Measurements from ENCODE around the gene IBTK. TPM values are rescaled to one million over a fixed set of nuclear protein-coding genes. Genes with fewer than 3 reads are reported as not detected.
A peak's percentile ranks its signal among the peaks of the same experiment; 100 is the strongest.
"Not testable (repeated sequence)": the region's sequence is repeated elsewhere in the genome, so short reads cannot be mapped to it uniquely, and the experiment has no call there.

Gene IBTK
- 10 to 100 TPM; 28.2 to 29.0 TPM for total RNA-seq
- 10 to 100 TPM; 14.9 to 19.7 (median 15.5) TPM for polyA plus RNA-seq
- total RNA-seq: 71.5 to 132 (median 105) reads per million in 6 experiments

- POLR2A ChIA-PET: interaction anchor here (1.0 kb wide), 1 partner anchor 818 kb away, joined by 3 read pairs; the partner anchor contains the start of gene UBE3D
- Mint-ChIP-seq H3K27ac (peak within 1 kb of the TSS; percentile 96 to 99 (median 99)), H3K4me1 (peaks cover 16 to 44% (median 39%) of the 10 kb centered on the region in 4 donors), H3K9me3 (no peaks in the 10 kb centered on the region), H3K27me3 (no peaks in the 10 kb centered on the region), H3K36me3 (peaks cover 0 to 6% (median 3%) of the 10 kb centered on the region in 3 donors), H3K4me3 (peak within 1 kb of the TSS; percentile 93 to 99 (median 97))
- ATAC-seq (peak; percentile 91 to 92), DNase-seq (peak; percentile 78 to 99 (median 92))
Observed at GRCh38 chr6:82247505-82248272, at the start of gene IBTK. IBTK (minus strand) TSS chr6:82247744; CDS start chr6:82240486, 7,258 bp downstream.

- peaks cover 0 to 18% (median 5%) of the 10 kb centered on the region in 5 donors for H3K27me3 Mint-ChIP-seq
- peaks cover 0 to 6% (median 0%) of the 10 kb centered on the region in 9 donors for H3K9me3 Mint-ChIP-seq
- H3K4me3 Mint-ChIP-seq: no peak overlapping the region
- DNase-seq (no peak), ATAC-seq (no peak)
- H3K4me1 Mint-ChIP-seq: peaks cover 2 to 30% (median 13%) of the 10 kb centered on the region in 4 donors
- H3K27ac Mint-ChIP-seq: no peak overlapping the region
- POLR2A ChIA-PET: no interaction called here
- no peaks in the 10 kb centered on the region for H3K36me3 Mint-ChIP-seq
Observed at GRCh38 chr6:82283771-82284410, 36.3 kb upstream of the IBTK start.

- H3K9me3 Mint-ChIP-seq, POLR2A ChIA-PET, ATAC-seq, H3K36me3 Mint-ChIP-seq, DNase-seq: not testable (repeated sequence)
- H3K27ac Mint-ChIP-seq: peak overlapping the region in 9 of 10 donors; percentile 23 to 82 (median 47)
- peaks cover 0 to 15% (median 5%) of the 10 kb centered on the region in 5 donors for H3K27me3 Mint-ChIP-seq
- H3K4me3 Mint-ChIP-seq: peak overlapping the region; percentile 0 to 65 (median 36)
- peaks cover 2 to 29% (median 13%) of the 10 kb centered on the region in 4 donors for H3K4me1 Mint-ChIP-seq
Observed at GRCh38 chr6:82281550-82281949, 34.0 kb upstream of the IBTK start.

GRCh38 chr6:82277686-82278085 is 30.1 kb upstream of the IBTK start:
- H3K4me3 Mint-ChIP-seq: no peak overlapping the region
- no peak overlapping the region for H3K27ac Mint-ChIP-seq
- no peak for DNase-seq
- POLR2A ChIA-PET: no interaction called here
- H3K4me1 Mint-ChIP-seq: peaks cover 2 to 17% (median 9%) of the 10 kb centered on the region in 4 donors
- H3K27me3 Mint-ChIP-seq: peaks cover 0 to 9% (median 0%) of the 10 kb centered on the region in 5 donors
- H3K9me3 Mint-ChIP-seq: peaks cover 0 to 2% (median 0%) of the 10 kb centered on the region in 9 donors
- no peaks in the 10 kb centered on the region for H3K36me3 Mint-ChIP-seq
- no peak for ATAC-seq

- Mint-ChIP-seq H3K4me3 (no peak overlapping the region), H3K27me3 (peaks cover 0 to 2% (median 0%) of the 10 kb centered on the region in 5 donors), H3K9me3 (no peaks in the 10 kb centered on the region), H3K4me1 (peaks cover 0 to 1% (median 0%) of the 10 kb centered on the region in 4 donors), H3K36me3 (no peaks in the 10 kb centered on the region), H3K27ac (no peak overlapping the region)
- DNase-seq (no peak), ATAC-seq (no peak)
- POLR2A ChIA-PET: no interaction called here
Observed at GRCh38 chr6:82275686-82276085, 28.1 kb upstream of the IBTK start.

- H3K27me3 Mint-ChIP-seq: no peaks in the 10 kb centered on the region
- no peak for ATAC-seq
- no peak overlapping the region for H3K27ac Mint-ChIP-seq
- no peaks in the 10 kb centered on the region for H3K4me1 Mint-ChIP-seq
- POLR2A ChIA-PET: no interaction called here
- no peaks in the 10 kb centered on the region for H3K36me3 Mint-ChIP-seq
- H3K4me3 Mint-ChIP-seq: no peak overlapping the region
- H3K9me3 Mint-ChIP-seq: no peaks in the 10 kb centered on the region
- no peak for DNase-seq
Observed at GRCh38 chr6:82273295-82273694, 25.8 kb upstream of the IBTK start.

GRCh38 chr6:82270881-82271635 is 23.5 kb upstream of the IBTK start:
- H3K4me3 Mint-ChIP-seq: no peak overlapping the region
- H3K9me3 Mint-ChIP-seq: no peaks in the 10 kb centered on the region
- ATAC-seq (no peak), DNase-seq (peak in 3 of 10 donors; percentile 34 to 41 (median 35))
- H3K36me3 Mint-ChIP-seq: no peaks in the 10 kb centered on the region
- no peaks in the 10 kb centered on the region for H3K4me1 Mint-ChIP-seq
- POLR2A ChIA-PET: no interaction called here
- no peak overlapping the region for H3K27ac Mint-ChIP-seq
- peaks cover 0 to 4% (median 0%) of the 10 kb centered on the region in 5 donors for H3K27me3 Mint-ChIP-seq

GRCh38 chr6:82268301-82268846 is 20.8 kb upstream of the IBTK start:
- POLR2A ChIA-PET: no interaction called here
- Mint-ChIP-seq H3K4me3 (no peak overlapping the region), H3K9me3 (no peaks in the 10 kb centered on the region), H3K27ac (no peak overlapping the region), H3K36me3 (no peaks in the 10 kb centered on the region), H3K4me1 (no peaks in the 10 kb centered on the region), H3K27me3 (peaks cover 0 to 8% (median 4%) of the 10 kb centered on the region in 5 donors)
- ATAC-seq (no peak), DNase-seq (no peak)

- Mint-ChIP-seq H3K27me3 (peaks cover 0 to 12% (median 4%) of the 10 kb centered on the region in 5 donors), H3K9me3 (no peaks in the 10 kb centered on the region), H3K27ac (no peak overlapping the region), H3K4me3 (no peak overlapping the region), H3K4me1 (no peaks in the 10 kb centered on the region), H3K36me3 (no peaks in the 10 kb centered on the region)
- POLR2A ChIA-PET: no interaction called here
- no peak for DNase-seq
- ATAC-seq: no peak
Observed at GRCh38 chr6:82264824-82265223, 17.3 kb upstream of the IBTK start.

- H3K27me3 Mint-ChIP-seq: peaks cover 0 to 12% (median 4%) of the 10 kb centered on the region in 5 donors
- ATAC-seq (no peak), DNase-seq (no peak)
- H3K36me3 Mint-ChIP-seq: no peaks in the 10 kb centered on the region
- no peaks in the 10 kb centered on the region for H3K4me1 Mint-ChIP-seq
- H3K27ac Mint-ChIP-seq: no peak overlapping the region
- POLR2A ChIA-PET: no interaction called here
- no peaks in the 10 kb centered on the region for H3K9me3 Mint-ChIP-seq
- H3K4me3 Mint-ChIP-seq: no peak overlapping the region
Observed at GRCh38 chr6:82264321-82264720, 16.8 kb upstream of the IBTK start.

GRCh38 chr6:82263916-82264315 is 16.4 kb upstream of the IBTK start:
- ATAC-seq (no peak), DNase-seq (no peak)
- POLR2A ChIA-PET: no interaction called here
- Mint-ChIP-seq H3K4me1 (no peaks in the 10 kb centered on the region), H3K36me3 (no peaks in the 10 kb centered on the region), H3K4me3 (no peak overlapping the region), H3K27ac (no peak overlapping the region), H3K27me3 (peaks cover 0 to 12% (median 4%) of the 10 kb centered on the region in 5 donors), H3K9me3 (no peaks in the 10 kb centered on the region)

GRCh38 chr6:82260997-82261732 is 13.6 kb upstream of the IBTK start:
- DNase-seq (no peak), ATAC-seq (no peak)
- H3K4me1 Mint-ChIP-seq: no peaks in the 10 kb centered on the region
- POLR2A ChIA-PET: no interaction called here
- no peaks in the 10 kb centered on the region for H3K9me3 Mint-ChIP-seq
- H3K4me3 Mint-ChIP-seq: no peak overlapping the region
- no peak overlapping the region for H3K27ac Mint-ChIP-seq
- no peaks in the 10 kb centered on the region for H3K36me3 Mint-ChIP-seq
- H3K27me3 Mint-ChIP-seq: peaks cover 0 to 8% (median 0%) of the 10 kb centered on the region in 5 donors
